ENCODE data around the gene SNX19. TPM values are rescaled to one million over a fixed set of nuclear protein-coding genes. Genes with fewer than 3 reads are reported as not detected.

SNX19 gene
- total RNA-seq, 2 experiments from 2014 or later = 22.7 to 29.5 TPM

DNA sequence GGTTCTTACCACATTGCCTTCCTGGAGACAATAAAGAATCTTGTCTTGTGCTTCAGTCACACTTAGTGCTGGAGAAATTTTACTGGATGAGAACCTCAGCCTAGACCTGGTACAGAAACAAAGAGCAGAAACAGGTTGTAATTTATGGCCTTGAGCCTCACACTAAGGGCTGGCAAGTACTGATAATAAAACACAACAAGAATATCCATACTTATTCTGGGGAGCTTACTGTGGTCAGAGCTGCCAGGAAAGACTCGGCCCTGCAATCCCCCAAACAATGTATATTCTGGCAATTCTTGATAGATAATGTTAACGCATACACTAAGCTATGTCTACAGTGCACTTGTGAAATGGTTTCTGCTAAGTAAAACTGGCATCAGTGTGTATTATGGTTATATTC, 9.7 kb downstream of the SNX19 start:
- H3K27ac Mint-ChIP-seq = no peak overlapping the region
- peaks cover 55% of the 10 kb centered on the region for H3K36me3 Mint-ChIP-seq (ENCODE audit: low read depth)
- no peaks in the 10 kb centered on the region for H3K9me3 Mint-ChIP-seq (ENCODE audit: low read depth)
- no peaks in the 10 kb centered on the region for H3K27me3 Mint-ChIP-seq
- no peak for DNase-seq
- no peak for ATAC-seq
- ChIA-PET CTCF (interaction anchor here (1.1 to 3.4 kb wide), 4 partner anchors 10 to 44 kb away, joined by 4 to 14 read pairs (median 6); partner anchors contain the start of gene SNX19), POLR2A (no interaction called here)
- intact Hi-C loops (cut with DNase I, micrococcal nuclease) = no loop called here
- H3K4me3 Mint-ChIP-seq = no peak overlapping the region
- H3K4me1 Mint-ChIP-seq = peaks cover 23% of the 10 kb centered on the region

DNA sequence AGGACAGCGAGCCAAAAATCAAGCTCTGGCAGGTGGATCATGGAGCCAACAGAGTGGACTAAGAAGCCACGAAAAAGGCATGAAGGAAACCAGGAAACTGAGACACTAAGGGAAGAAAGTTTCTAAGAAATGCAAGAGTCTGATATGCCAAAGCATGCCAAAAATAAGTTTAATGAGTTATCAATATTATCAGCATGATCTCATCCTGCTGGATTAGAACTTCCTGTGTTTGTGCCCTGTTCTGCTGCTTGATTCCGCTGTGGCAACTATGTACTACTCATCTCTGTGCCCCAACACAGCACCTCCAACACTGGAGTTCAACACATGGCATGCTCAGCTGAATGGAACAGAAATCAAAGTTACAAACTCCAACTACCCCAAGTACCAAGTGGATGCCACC, 10.8 kb downstream of the SNX19 start:
- H3K4me1 Mint-ChIP-seq = peaks cover 23% of the 10 kb centered on the region
- H3K27me3 Mint-ChIP-seq = no peaks in the 10 kb centered on the region
- ATAC-seq (no peak), DNase-seq (no peak)
- no peak overlapping the region for H3K4me3 Mint-ChIP-seq
- H3K27ac Mint-ChIP-seq = peak overlapping the region; percentile 13
- peaks cover 53% of the 10 kb centered on the region for H3K36me3 Mint-ChIP-seq (ENCODE audit: low read depth)
- intact Hi-C loops (cut with DNase I, micrococcal nuclease) = no loop called here
- ChIA-PET POLR2A (no interaction called here), CTCF (interaction anchor here (0.7 to 3.4 kb wide), 5 partner anchors 8 to 474 kb away, joined by 3 to 14 read pairs (median 4); partner anchors contain the start of gene SNX19)
- H3K9me3 Mint-ChIP-seq (ENCODE audit: low read depth) = no peaks in the 10 kb centered on the region

DNA sequence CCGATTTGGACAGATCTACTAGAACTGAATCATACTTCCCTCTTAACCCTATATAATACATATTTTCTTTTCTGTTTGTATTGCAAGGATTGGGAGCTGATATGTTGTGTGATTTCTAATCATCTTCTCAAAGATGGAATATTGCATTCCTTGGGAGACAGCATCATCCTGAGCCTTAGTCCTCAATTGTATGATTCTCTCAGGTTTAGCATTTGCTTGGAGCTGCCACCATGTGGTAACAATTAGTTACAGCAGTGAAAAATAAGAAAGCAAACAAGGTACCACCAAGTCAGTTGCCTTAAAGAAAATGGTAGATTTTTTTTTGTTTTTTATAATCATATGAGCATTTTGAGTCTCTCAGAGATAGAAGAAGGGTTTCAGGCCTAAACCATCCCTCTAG, 11.9 kb downstream of the SNX19 start:
- Mint-ChIP-seq H3K9me3 (ENCODE audit: low read depth) (no peaks in the 10 kb centered on the region), H3K4me3 (no peak overlapping the region), H3K4me1 (peaks cover 14% of the 10 kb centered on the region), H3K27me3 (no peaks in the 10 kb centered on the region), H3K36me3 (ENCODE audit: low read depth) (peaks cover 50% of the 10 kb centered on the region), H3K27ac (no peak overlapping the region)
- intact Hi-C loops (cut with DNase I, micrococcal nuclease) = no loop called here
- DNase-seq = no peak
- ATAC-seq = no peak
- CTCF ChIA-PET = interaction anchor here (1.0 to 3.4 kb wide), 5 partner anchors 9 to 473 kb away, joined by 3 to 14 read pairs (median 4); partner anchors contain the start of gene SNX19
- POLR2A ChIA-PET = no interaction called here

DNA sequence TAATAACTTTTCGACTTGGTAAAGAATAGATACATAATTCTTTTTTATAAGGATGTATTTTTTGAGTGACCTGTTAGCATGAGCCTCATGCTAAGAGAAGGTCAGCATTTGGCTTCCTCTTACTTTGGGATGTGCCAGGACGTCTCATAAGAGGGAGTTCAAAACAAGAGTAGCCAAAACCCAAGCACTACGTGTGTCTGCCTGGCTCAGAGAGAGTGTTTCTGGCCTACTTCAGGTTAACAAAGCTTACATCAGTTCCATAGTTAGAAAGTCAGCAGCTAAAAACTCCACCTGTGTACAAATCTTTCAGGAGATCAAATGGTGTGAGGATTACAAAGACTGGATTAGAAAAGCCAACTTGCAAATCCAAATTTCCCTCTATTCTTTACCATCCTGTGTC, 13.9 kb downstream of the SNX19 start:
- intact Hi-C loops (cut with DNase I, micrococcal nuclease) = no loop called here
- peaks cover 6% of the 10 kb centered on the region for H3K4me1 Mint-ChIP-seq
- H3K9me3 Mint-ChIP-seq (ENCODE audit: low read depth) = no peaks in the 10 kb centered on the region
- POLR2A ChIA-PET = no interaction called here
- H3K27me3 Mint-ChIP-seq = no peaks in the 10 kb centered on the region
- CTCF ChIA-PET = interaction anchor here (1.1 to 2.0 kb wide), 5 partner anchors 8 to 470 kb away, joined by 3 to 13 read pairs (median 6); partner anchors contain the start of gene SNX19
- H3K27ac Mint-ChIP-seq = no peak overlapping the region
- no peak overlapping the region for H3K4me3 Mint-ChIP-seq
- DNase-seq = no peak
- ATAC-seq = no peak
- H3K36me3 Mint-ChIP-seq (ENCODE audit: low read depth) = peaks cover 54% of the 10 kb centered on the region

DNA sequence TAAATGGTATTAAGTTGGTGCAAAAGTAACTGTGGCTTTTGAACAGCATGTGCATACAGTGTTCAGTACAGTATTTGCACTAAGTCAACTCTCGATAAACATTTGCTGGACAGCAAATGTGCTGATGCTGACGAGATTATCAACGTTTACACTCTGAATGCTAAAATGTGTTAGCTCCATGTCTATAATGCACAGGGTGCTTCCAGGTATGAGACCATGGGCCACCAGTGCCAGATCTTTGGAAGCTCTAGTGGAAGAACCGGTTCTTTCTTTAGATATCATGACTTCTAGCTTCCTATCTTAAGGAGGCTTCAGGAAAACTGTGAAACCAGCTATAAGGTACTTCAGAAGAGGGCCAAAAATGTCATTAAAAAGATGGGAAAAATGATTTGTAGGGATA, 17.2 kb downstream of the SNX19 start:
- no peaks in the 10 kb centered on the region for H3K9me3 Mint-ChIP-seq (ENCODE audit: low read depth)
- CTCF ChIA-PET = interaction anchor here (0.7 to 2.9 kb wide), 4 partner anchors 11 to 376 kb away, joined by 3 to 17 read pairs (median 10); partner anchors contain the start of gene SNX19
- peaks cover 9% of the 10 kb centered on the region for H3K4me1 Mint-ChIP-seq
- ATAC-seq (no peak), DNase-seq (no peak)
- POLR2A ChIA-PET = no interaction called here
- no peak overlapping the region for H3K4me3 Mint-ChIP-seq
- H3K36me3 Mint-ChIP-seq (ENCODE audit: low read depth) = peaks cover 51% of the 10 kb centered on the region
- intact Hi-C loops (cut with DNase I, micrococcal nuclease) = no loop called here
- H3K27me3 Mint-ChIP-seq = no peaks in the 10 kb centered on the region
- no peak overlapping the region for H3K27ac Mint-ChIP-seq

DNA sequence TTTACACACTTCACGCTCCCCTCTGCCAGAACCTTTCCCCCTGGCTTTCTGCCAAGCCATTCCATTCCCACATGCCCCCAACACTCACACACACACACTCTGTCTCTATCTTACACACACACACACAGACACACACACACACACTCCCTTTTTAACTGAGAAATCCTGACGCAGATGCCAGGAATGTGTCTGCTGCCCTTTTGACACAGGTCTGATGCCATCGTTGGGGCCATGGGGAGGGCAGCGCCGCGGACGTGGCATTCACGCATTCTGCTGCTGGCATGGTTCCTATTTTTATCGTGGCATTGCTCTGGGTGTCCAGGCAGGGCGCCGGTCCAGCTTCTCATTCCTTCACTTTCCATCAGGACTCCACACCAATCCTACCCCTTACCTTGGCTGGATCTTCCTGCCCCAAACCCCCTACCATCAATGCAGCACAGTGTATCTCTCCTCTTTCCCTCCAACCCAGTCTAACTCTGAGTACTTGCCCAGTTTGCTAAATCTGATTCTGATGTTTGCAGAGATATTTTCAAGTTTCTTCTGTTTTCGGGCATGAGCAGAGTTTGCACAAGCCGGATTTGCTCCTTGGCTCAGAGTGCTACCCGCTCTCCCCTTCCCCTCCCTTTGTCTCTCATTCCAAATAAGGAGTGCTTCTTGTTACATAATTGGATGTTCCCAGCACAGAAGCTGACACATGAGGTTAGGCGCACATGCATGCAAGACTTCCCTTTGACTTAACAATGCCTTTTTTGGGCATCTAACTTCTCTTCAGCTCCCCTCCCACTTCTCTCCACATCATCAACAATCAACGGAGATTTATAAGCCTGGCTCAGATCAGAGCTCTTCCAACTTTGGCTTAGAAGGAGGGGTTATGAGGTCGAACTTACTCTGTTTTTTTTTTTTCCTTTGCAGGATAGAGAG, 18.8 kb downstream of the SNX19 start:
- ATAC-seq (no peak), DNase-seq (no peak)
- no peak overlapping the region for H3K4me3 Mint-ChIP-seq
- H3K27me3 Mint-ChIP-seq = no peaks in the 10 kb centered on the region
- H3K4me1 Mint-ChIP-seq = peaks cover 9% of the 10 kb centered on the region
- intact Hi-C loops (cut with DNase I, micrococcal nuclease) = no loop called here
- POLR2A ChIA-PET = no interaction called here
- H3K27ac Mint-ChIP-seq = peak overlapping the region; percentile 6
- peaks cover 45% of the 10 kb centered on the region for H3K36me3 Mint-ChIP-seq (ENCODE audit: low read depth)
- no peaks in the 10 kb centered on the region for H3K9me3 Mint-ChIP-seq (ENCODE audit: low read depth)
- CTCF ChIA-PET = interaction anchor here (0.6 to 4.3 kb wide), 5 partner anchors 13 to 465 kb away, joined by 3 to 27 read pairs (median 7); partner anchors contain the start of gene SNX19

DNA sequence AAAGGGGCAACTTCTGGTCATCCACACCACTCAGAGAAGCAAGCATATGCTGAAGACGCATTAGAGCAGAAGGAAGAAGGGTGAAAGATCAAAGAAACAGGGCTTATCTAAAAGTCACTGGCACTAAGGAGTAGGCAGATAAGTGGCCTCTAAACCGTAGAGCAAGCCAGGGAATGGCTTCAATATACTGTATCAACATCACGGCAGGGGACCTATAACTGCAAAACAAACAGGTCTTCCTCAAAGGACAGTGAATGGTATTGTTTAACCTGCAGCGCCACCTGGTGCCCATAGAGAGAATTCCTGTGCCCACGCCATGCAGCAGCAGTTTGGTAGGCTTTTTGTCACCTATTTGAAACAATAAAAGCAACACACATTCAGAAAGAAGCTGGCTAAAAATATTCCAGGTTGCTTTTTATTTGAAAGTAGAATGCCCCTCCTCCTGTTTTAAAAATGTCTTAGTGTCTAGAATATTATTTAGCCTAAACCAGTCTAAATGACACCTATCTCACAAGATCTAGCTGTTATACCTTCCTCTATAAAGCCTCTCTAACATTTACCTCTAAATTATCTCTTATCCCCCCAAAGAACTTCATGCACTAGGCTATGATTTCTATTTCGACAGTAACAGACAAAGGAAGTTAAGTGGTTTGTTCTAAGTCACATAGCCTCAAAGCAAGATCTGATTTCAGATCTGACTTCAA, 21.8 kb downstream of the SNX19 start:
- Mint-ChIP-seq H3K9me3 (ENCODE audit: low read depth) (no peaks in the 10 kb centered on the region), H3K4me1 (peaks cover 12% of the 10 kb centered on the region), H3K27me3 (no peaks in the 10 kb centered on the region), H3K4me3 (no peak overlapping the region), H3K27ac (peak overlapping the region; percentile 6), H3K36me3 (ENCODE audit: low read depth) (peaks cover 36% of the 10 kb centered on the region)
- intact Hi-C loops (cut with DNase I, micrococcal nuclease) = loop anchor here (1.0 kb wide), 2 partner anchors 32 to 460 kb away; no protein-coding TSS in a partner anchor
- CTCF ChIA-PET = interaction anchor here (0.6 to 4.3 kb wide), 18 partner anchors 8 to 682 kb away, joined by 3 to 27 read pairs (median 4); partner anchors contain the start of gene SNX19
- peak; percentile 92 for ATAC-seq
- POLR2A ChIA-PET = no interaction called here
- DNase-seq = peak; percentile 76

DNA sequence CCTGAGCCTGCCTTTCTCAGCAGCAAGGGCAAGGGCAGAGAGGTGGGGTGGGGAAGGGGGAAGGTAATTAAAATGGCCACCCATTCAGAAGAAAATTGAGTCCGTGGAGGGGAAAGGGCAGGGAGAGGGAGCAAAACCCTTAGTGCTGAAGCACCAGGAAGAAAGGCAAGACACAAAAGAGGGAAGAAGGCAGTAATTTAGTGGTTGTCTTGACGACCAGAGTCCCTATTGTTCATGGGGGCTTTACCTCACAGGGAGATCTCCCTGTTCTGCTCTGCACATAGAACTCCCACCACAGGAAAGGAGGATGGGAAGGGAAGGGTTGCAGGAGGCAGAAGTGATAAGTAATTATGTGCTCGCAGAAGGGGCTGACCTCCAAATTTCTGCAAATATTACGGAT, 23.4 kb downstream of the SNX19 start:
- ATAC-seq (no peak), DNase-seq (no peak)
- ChIA-PET CTCF (interaction anchor here (1.3 to 3.1 kb wide), 3 partner anchors 9 to 461 kb away, joined by 4 to 23 read pairs (median 13); no protein-coding TSS in a partner anchor), POLR2A (no interaction called here)
- Mint-ChIP-seq H3K36me3 (ENCODE audit: low read depth) (peaks cover 25% of the 10 kb centered on the region), H3K4me1 (peaks cover 12% of the 10 kb centered on the region), H3K27ac (no peak overlapping the region), H3K27me3 (no peaks in the 10 kb centered on the region), H3K4me3 (no peak overlapping the region), H3K9me3 (ENCODE audit: low read depth) (no peaks in the 10 kb centered on the region)
- intact Hi-C loops (cut with DNase I, micrococcal nuclease) = no loop called here

DNA sequence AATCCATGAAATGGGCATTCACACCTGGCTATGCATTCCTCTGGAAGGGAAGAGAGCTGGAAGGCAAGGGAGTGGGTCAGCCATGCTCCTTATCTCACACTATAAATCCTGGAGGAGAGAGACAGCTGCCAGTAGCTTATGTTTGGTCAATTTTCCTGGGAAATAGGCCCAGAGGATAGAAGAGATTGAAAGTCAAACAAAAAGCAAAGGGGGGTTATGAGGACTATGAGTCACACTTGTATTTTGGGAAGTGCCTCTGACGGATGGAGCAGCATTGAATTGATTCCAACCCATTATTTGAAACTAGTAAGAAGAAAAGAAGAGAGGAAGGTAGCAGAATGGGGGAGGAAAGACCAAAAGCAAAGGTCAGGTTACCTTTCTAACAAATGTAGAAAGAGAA, 25.0 kb downstream of the SNX19 start:
- ChIA-PET POLR2A (no interaction called here), CTCF (interaction anchor here (0.6 to 2.0 kb wide), 4 partner anchors 10 to 29 kb away, joined by 3 to 8 read pairs (median 5); no protein-coding TSS in a partner anchor)
- H3K4me1 Mint-ChIP-seq = peaks cover 17% of the 10 kb centered on the region
- H3K27ac Mint-ChIP-seq = no peak overlapping the region
- intact Hi-C loops (cut with DNase I, micrococcal nuclease) = no loop called here
- H3K4me3 Mint-ChIP-seq = no peak overlapping the region
- DNase-seq (no peak), ATAC-seq (no peak)
- no peaks in the 10 kb centered on the region for H3K9me3 Mint-ChIP-seq (ENCODE audit: low read depth)
- H3K27me3 Mint-ChIP-seq = no peaks in the 10 kb centered on the region
- peaks cover 18% of the 10 kb centered on the region for H3K36me3 Mint-ChIP-seq (ENCODE audit: low read depth)

DNA sequence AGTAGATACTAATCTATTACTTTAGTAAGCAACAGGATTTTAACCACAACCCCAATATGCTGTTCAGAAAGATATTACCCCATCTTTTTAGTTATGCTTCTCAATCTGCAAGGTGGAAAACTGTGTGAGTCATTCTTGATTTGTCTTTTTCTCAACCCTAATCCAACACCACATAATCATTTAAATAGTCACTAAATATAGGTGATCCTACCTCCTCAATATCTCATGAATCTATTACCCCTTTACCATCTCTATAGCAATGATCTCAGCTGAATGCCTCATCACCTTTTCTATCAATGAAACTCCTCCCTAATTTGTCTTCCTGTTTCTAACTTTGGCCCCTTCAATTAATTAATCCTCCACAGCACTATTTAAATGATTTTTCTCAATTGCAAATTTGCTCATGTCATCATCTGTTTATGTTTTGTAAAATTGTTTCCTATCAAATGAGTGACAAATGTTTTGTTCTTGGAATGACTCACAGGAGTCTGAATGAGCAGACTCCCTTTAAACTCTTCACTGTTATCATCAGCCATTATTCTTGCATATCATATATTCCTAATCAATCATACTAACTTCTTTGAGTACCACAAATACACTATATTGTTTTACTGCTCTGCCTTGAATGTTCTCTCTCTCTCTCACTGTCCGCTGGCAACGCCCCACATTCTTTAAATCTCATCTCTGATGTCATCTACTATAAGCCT, 26.1 kb downstream of the SNX19 start:
- peaks cover 17% of the 10 kb centered on the region for H3K36me3 Mint-ChIP-seq (ENCODE audit: low read depth)
- peak; percentile 51 for ATAC-seq
- H3K27ac Mint-ChIP-seq = no peak overlapping the region
- no peaks in the 10 kb centered on the region for H3K9me3 Mint-ChIP-seq (ENCODE audit: low read depth)
- intact Hi-C loops (cut with DNase I, micrococcal nuclease) = no loop called here
- peaks cover 17% of the 10 kb centered on the region for H3K4me1 Mint-ChIP-seq
- no peaks in the 10 kb centered on the region for H3K27me3 Mint-ChIP-seq
- ChIA-PET POLR2A (no interaction called here), CTCF (interaction anchor here (0.6 to 1.7 kb wide), 3 partner anchors 9 to 720 kb away, joined by 3 to 7 read pairs (median 3); no protein-coding TSS in a partner anchor)
- no peak for DNase-seq
- H3K4me3 Mint-ChIP-seq = no peak overlapping the region

DNA sequence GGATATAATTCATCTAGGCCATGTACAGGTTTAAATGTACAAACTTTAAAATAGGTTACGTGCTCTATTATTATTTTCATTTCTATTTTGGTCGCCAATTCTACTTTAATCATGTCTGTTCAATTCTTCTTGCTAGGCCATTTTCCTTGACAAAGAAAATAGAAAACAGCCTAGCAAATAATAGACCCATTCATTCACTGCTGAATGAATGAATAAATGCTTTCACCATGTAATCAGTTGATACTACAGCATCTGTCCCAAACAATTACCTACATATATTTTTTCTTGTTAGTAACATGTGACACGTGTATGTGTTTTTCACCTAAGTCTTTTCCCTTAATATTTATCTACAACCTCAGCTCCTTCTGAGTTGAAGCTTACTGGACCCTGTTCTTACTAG, 27.5 kb downstream of the SNX19 start:
- H3K36me3 Mint-ChIP-seq (ENCODE audit: low read depth) = peaks cover 15% of the 10 kb centered on the region
- POLR2A ChIA-PET = no interaction called here
- no peaks in the 10 kb centered on the region for H3K27me3 Mint-ChIP-seq
- no peak overlapping the region for H3K4me3 Mint-ChIP-seq
- CTCF ChIA-PET = interaction anchor here (0.6 to 1.1 kb wide), 3 partner anchors 28 to 719 kb away, joined by 3 read pairs; no protein-coding TSS in a partner anchor
- DNase-seq (no peak), ATAC-seq (no peak)
- intact Hi-C loops (cut with DNase I, micrococcal nuclease) = no loop called here
- H3K27ac Mint-ChIP-seq = no peak overlapping the region
- peaks cover 8% of the 10 kb centered on the region for H3K4me1 Mint-ChIP-seq
- H3K9me3 Mint-ChIP-seq (ENCODE audit: low read depth) = no peaks in the 10 kb centered on the region
